ENCODE measurements around the gene ZFHX3.

DNA sequence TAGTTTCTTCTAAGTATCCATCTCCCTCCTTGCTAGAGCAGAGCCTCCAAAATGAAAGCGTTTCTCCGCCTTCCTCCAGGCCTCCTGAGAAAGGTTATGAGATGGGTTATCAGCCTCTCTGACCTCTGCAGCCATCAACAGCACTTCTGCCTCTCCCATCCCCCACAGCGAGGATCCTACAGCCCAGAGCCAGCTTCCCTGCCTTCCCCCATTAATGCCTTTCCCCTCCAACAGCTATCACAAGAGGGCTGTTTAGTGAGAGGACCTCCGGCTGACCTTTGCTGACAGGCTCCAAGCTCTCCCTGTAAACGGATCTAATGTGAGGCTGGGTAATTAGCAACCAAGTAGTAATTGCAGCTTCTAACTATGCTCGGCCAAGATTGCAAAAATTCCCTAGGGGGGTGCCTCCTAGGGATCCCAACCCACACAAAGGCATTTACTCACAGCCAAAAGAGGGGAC lies 55.8 kb downstream of the ZFHX3 start:
- TF ChIP-seq, protein P1, sequence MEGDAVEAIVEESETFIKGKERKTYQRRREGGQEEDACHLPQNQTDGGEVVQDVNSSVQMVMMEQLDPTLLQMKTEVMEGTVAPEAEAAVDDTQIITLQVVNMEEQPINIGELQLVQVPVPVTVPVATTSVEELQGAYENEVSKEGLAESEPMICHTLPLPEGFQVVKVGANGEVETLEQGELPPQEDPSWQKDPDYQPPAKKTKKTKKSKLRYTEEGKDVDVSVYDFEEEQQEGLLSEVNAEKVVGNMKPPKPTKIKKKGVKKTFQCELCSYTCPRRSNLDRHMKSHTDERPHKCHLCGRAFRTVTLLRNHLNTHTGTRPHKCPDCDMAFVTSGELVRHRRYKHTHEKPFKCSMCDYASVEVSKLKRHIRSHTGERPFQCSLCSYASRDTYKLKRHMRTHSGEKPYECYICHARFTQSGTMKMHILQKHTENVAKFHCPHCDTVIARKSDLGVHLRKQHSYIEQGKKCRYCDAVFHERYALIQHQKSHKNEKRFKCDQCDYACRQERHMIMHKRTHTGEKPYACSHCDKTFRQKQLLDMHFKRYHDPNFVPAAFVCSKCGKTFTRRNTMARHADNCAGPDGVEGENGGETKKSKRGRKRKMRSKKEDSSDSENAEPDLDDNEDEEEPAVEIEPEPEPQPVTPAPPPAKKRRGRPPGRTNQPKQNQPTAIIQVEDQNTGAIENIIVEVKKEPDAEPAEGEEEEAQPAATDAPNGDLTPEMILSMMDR (IDR thresholded peaks at IDR 0.05) = no peak
- no peak for TF ChIP-seq POLR2A (IDR thresholded peaks at IDR 0.05)

Data from ovary (tissue), 3 donors.